Activated T-cell treated with anti-CD3 and anti-CD28 coated beads for 4 hours (primary cell): ENCODE measurements around the gene MIB1.

ENCODE experiments used
- DNase-seq: peaks from one replicate; pipeline ENCODE4 v3.0.0-alpha.2; 2020

The MIB1 gene

DNA sequence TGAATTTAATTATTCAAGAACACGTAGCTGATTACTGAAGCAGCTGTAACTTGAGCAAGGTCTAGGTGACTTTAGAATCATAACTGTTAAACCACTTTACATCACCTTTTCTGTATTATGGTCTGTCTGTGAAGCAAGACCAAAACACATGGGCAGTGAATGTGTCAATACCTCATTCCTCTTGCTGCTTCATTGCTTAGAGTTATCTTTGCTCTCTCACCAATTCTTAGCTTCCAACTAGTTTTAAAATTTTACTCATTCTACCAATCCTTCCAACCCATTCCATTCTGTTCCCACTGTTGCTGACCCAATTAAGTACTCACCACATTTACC lies 80.2 kb downstream of the MIB1 start:
- no peak for DNase-seq

DNA sequence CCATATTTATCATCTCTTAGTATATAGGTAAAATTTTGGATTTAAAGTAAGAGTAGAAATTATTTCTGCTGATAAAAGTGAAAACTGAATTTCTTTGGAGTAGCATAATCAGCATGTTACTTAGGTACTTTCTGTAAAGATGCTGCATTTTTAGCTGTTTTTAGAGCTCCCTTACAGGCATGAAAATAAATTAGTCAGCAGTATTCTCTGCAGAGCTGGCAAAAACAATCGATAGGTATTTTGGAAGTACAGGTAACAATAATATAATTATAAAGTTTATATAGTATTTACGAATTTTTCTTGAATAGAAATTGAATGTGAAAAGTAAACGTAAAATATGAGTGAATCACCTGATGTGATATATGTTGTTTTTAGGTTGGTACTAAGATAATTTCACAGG lies 83.3 kb downstream of the MIB1 start:
- DNase-seq, result no peak

DNA sequence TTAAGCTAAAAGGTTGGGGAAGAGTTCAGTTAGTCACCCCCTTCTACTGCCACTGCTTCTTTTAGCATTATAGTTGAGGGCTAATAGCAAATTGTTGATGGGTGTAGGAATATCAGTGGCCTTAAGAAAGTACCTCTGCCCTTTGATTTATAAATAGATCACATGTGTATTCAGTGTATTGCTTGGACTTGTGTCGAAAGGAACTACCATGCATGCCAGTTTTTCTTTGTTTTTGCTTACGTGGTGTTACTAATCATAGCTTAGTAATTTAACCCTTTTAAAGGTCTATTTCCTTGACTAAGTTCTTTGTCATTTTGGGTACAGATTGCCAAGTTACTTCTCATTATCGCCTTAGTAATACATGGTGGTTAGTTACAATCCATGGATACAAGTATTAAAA lies 85.6 kb downstream of the MIB1 start:
- no peak for DNase-seq

DNA sequence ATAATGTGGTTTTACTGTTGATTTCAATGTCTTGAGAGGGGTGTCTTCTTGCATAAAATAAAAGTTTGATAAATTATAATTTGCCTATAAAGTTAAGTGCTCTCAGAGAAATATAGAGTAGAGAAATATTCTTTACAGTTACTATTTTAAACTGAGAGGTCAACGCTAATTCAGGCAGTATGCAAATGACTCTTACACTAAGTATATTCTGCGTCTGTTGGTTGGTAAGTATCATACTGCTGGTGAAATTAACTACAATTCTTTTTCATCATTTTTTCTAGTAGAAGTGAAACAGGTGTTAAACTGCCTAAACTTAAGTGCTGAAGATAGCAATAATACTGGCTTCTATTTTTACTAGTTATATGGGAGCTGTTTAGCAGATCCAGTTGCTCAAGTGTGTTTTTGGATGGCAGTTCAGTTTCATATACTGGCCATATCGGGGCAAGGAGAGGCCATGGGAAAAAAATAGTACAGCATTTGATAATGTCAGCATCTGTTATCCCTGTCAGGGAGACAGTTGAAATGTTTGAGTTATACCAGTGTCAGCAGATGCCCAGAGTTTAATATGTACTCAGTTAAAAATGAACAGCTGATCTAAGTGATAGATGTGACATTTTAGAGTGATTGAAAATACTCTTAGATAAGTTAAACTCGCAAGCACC lies 86.2 kb downstream of the MIB1 start:
- no peak for DNase-seq

DNA sequence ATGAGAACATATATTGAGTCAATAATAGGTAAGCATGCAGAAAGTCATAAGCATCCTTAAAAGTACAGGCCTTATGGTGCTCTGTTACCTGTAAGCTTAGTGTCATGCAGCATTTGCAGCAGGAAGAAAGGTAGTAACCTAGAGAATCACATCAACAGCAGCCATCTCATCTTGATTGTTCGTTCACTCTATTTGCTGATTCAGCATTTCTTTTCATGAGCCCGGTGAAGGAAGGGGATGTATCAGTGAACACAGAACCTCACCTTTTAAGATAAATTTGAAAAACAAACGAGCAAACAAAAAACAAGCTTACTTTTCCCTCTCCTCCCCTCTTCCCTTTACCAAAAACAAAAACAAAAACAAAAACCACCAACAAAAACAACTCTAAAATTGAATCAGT lies 89.9 kb downstream of the MIB1 start:
- no peak for DNase-seq

DNA sequence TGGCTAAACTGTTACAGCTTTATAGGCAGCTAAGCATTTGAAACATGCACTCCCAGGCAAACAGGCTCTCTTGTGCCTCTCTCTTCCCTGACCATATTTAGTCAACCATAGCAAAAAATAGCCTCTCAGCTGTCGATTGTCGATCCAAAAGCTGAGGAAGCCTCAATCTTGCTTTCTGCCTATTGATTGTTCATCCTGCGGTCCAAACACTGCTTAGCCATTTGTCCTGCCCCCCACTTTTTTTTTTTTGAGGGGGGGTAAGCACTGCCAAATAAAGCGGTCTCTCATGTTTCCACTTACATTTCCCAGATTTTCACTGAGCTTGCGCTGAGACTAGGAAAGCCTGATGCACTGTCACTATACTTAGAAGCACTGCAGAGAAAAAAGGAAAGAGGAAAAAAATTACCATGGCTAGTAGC lies 90.8 kb downstream of the MIB1 start:
- DNase-seq, result no peak

DNA sequence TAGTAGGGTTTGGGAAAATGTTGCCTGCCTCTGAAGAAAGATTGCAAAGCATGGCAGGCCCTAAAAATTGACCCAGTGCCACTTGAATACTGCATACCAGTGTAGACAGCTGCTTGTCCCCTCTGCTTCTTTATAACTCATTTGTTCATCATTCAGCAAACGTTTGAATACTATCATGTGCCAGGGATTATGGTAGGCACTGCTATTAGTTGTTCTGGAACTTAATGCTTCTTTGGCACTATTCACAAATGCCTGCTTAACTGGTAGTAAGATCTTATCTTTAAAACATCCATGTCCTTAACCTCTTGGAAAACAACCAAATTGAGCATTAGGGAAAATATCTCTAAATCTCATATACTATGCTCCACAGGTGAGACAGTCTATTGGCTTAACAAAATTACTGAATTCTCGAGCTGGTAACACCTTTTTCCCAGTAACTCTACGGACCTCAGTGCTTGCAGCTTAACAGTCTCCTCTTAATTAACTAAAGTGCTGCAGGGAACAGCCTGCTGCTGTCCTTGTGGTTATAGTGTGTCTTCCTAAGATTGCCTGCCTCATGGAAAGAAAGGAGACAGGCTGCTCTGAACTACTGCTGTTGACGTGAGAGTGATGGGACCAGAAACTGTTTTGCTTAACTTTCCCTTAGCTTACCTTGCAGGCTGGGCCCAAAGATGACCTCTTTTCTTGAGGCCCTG lies 93.2 kb downstream of the MIB1 start:
- no peak for DNase-seq

DNA sequence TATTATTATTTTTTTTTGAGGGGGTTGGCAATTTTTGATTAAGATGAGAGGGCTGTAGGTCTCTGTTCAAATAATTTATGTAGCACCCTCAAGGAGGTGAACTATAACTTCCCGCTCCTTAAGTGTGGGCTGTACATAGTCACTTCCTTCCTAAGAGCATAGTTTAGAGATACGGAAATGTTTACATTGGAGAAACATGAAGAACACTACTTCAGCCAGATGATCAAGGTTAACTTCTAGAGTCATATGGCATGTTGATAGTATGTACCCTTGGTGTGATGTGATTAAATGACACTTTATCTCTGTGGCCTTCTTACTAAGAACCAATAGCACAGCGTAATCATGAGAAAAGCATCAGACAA lies 93.7 kb downstream of the MIB1 start:
- DNase-seq, result no peak

DNA sequence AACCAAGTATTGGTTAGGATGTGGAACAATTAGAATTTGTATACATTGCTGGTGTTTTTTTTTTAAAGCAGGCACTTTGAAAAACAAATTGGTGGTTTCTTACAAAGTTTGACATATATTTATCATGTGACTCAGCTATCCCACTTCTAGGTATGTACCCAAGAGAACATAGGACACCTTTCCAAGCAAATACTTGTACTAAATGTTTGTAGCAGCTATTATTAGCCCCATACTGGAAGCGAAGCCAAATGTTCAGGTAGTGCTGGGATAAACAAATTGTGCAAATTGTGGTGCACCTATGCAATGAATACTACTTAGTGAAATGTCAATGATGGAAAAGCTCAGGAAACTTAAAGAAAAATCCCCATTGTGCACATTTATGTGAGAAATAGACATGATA lies 101.0 kb downstream of the MIB1 start:
- DNase-seq, result no peak

DNA sequence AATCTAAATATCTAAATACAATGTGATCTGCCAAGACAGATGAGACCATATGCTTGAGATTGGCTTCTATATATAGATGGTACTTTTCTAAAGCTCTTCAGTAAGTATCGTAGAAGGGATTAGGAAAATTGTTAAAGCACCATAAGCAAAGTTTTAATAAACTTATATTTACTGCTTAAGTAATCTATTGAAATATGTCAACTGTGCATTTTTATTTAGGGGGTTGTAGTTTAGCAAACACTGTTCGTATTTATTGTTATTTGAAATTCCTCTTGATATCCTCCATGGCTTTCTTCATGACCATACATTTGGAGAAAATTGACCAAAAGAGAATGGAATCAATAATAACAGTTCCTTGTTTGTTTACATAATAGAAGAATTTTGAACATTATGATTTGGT lies 102.7 kb downstream of the MIB1 start:
- no peak for DNase-seq

DNA sequence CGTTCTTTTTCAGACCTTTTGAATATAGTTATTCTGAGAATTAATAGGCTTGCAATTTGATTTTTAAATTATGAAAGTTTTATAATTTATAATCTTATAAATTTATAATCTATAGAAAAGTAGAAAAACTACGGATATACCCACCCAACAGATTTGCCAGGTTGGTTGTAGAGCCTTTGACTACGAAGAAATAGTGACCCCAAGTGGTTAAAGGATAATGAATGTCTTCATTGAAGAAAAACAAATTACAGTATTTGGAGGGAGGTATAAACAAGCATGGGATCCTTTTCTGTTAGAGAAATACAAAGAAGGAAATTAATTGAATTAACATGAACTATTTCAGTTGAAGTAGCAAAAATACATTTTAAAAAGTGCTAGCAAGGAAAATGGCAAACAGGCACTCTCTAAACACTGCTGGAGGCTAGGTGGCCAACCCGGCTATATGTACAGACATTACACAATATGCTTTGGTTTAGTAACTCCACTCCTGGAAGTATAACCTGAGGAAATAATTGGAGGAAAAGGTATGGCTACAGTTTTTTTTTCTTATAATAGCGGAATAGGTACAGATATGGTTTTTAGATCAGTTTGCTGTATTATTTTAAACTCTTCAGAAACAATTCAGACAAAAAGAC lies 110.9 kb downstream of the MIB1 start:
- no peak for DNase-seq

DNA sequence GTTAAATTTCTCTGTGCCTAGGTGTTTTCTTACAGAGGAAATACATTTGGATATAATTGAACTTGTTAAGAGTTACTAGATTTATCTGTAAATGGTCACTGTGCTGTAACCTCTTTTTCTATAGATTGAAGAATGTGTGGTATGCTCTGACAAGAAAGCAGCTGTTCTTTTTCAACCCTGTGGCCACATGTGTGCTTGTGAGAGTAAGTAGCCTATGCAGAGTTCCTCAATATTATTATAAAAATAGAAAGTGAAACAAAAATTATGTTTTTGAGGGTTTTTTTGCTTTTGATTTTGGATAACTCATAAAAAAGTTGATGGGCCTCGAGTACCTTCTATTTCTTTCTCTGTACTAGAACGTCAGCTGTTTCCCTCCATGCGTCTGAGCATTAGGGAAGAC lies 112.4 kb downstream of the MIB1 start:
- DNase-seq, result no peak

DNA sequence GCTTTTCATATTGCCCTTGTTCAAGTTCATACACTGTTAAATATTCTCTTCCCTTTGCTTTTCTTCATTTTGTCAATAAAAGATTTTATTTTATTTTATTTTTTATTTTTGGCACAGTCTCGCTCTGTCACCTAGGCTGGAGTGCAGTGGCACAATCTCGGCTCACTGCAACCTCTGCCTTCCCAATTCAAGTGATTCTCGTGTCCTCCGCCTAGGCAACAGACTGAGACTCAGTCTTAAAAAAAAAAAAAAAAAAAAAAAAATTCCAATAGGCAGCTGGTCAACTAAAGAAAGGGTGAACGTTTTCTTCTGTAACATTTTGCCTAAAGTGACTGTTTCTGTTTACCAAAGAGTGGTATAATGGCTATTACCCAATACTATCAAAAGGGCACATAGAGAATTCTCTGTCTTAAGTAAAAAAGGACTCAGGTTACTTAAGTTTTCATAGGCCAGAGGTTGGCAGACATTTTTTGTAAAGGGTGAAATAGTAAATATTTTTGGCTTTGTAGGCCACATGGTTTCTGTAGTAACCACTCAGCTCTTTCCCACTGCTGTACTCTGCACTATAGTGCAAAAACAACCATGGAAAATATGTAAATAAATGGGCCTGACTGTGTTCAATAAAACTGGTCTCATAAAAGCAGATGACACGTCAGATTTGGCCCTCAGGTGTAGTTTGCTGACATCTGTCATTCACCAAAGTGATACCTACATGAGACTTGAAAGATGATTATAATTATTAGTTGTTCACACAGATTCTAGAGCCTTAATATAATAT lies 113.4 kb downstream of the MIB1 start:
- no peak for DNase-seq

DNA sequence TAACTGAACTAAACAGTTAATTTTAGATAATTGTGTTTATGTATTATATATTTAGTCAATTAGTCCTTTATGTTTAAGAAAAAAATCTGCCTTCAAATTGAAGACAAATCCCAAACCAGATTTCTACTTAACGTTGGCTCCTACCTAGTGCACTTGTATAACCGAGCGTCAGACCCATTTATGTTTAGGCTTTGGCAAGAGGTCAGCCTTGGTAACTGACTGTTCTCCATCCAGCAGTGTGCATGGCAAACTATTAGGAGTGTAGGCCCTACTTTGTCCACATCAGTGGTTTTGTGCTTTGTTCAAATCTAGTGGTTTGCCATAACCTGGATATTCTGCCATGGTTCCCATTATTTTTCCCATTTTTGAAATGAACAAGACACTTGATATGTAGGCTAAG lies 114.8 kb downstream of the MIB1 start:
- DNase-seq, result no peak

DNA sequence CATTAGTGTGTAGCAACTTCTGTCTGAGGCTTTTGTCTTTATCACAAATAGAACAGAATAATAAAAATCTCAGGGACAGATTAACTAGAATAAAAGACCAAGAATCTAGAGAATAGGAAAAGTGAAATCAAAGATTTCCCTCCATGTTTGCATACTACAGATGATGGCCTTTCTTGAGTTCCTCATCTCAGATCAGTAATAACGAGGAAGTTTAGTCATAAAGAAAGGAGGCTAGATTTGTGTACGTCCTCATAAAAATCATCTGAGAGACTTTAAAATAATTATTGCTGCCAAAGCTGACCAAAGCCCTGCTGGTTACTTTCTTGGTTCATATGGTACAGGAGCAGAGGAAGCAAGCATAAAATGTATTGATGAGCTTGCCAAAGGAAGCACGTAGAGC lies 117.3 kb downstream of the MIB1 start:
- DNase-seq, result no peak

DNA sequence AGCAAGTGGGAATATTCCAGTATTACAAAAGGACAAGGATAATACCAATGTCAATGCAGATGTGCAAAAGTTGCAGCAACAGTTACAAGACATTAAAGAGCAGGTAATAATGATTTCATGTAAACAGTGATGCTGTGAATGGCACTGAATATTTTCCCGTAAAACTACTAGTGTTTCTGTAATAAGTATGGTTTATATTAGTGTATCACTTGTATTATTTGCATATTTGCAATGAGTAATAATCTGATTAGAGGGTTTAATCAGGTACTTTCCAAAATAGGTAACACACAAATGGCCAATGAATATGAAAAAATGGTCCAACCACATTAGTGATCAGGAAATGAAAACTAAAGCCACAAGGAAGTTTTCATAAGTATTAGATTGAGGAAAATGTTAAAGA lies 118.0 kb downstream of the MIB1 start:
- no peak for DNase-seq

DNA sequence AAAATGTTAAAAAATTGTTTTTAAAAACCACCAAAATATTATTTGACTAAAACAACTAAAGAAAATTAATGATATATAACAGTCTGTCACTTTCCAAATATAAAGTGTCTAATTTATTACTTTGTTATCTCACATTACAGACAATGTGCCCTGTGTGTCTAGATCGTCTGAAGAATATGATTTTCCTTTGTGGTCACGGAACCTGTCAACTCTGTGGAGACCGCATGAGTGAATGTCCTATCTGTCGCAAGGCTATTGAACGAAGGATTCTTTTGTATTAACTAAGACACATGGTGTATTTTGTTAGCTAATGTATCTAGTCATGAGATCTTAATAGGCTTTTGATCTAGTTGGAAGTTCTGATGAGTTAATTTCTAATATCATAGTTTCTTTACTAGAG lies 123.8 kb downstream of the MIB1 start:
- no peak for DNase-seq

DNA sequence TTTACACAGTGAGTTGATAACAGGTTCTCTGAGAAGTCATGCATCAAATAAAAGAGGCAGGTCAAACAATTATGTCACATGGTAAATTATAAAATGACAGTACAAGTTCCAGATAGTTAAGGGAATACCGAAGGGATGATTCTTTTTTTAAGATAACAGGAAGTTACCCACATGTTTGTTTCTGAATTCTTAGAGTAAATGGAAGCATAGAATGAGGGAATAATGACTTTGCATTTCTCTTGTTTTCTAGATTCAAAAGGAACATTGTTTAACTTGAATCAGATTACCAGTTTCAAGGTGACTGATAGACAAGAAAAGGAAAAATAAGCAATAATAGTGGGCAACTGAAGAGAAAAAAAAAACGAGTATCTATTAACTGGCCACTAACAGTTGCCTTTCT lies 124.5 kb downstream of the MIB1 start:
- DNase-seq, result no peak

DNA sequence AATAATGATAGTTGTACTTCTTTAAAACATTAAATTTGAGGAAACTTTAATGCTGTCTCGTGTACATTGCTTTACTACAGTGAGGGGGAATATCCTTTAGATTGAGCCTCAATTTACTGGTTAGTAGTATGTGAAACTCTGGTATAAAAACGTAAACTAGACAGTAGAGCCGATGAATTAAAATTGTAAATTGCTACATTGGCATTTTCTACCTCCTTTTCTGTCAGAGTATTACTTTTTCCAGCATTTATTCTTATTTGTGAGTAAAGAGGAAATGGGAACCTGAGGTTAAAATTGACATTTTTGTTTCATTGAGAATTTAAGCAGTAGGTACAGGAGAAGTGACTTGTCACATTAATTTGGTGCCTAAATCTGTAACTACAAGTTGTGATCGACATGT lies 128.2 kb downstream of the MIB1 start:
- no peak for DNase-seq

DNA sequence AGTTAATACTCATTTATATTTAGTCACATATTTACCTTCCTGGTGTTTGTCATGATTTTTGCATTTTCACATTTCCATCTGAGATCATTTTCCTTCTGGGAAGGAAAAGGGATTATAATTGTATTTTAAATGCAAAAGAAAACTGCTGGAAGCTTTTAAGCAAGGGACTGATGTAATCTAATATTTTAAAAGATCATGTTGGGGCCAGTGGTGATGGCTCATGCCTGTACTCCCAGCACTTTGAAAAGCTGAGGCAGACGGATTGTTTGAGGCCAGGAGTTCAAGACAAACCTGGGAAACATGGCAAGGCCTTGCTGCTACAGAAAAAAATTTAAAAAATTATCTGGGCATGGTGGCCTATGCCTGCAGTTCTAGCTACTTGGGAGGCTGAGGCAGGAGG lies 149.0 kb downstream of the MIB1 start:
- no peak for DNase-seq

DNA sequence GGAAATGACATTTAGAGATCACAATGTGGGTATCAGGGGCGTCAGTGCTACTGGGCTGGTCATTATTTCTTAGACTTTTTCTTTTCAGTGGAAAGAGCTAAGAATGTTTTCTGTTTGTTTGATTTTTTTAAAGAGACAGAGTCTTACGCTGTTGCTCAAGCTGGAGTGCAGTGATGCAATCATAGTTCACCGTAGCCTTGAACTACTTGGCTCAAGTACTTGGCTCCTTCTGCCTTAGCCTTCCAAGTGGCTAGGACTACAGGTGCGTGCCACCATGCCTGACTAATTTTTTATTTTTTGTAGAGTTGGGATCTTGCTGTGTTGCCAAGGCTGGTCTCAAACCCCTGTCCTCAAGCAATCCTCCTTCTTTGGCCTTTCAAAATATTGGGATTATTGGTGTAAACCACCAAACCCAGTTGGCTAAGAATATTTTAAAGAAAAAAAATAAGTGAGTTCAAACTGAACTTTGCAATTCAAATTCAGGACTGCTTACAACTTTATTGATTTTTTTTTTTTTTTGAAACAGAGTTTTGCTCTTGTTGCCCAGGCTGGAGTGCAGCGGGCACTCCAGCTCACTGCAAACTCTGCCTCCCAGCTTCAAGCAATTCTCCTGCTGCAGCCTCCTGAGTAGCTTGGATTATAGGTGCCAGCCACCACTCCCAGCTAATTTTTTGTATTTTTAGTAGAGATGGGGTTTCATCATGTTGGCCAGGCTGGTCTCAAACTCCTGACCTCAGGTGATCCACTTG lies 154.2 kb downstream of the MIB1 start:
- no peak for DNase-seq

DNA sequence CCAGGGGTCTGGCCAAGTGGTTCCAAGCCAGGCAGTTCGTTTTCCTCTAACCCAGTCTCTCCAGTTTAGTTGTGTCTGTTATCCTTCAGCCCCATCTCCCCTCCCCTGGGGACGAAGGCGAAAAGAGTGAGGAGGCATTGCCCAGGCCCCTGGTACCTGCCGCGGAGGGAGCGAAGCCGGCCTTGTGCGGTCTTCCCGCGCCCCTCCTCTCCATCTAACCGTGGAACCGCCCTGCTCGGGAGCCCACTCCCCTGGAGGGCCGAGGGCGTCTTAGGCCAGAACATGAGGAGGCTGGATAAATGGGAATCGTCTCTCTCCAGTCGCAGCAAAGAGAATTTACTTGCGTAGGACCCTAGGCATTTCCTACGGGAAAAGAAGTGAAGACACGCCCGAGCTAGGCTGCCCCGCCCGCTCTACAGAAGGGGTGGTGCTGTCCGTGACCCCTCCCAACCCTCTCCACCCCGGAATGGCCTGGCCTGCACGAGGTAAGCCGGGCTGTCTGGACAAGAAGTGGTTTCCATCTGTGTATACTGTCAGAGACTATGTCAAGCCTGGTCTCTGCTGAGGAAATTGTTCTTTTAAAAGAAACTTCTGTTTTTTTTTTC lies 156.2 kb downstream of the MIB1 start:
- no peak for DNase-seq

DNA sequence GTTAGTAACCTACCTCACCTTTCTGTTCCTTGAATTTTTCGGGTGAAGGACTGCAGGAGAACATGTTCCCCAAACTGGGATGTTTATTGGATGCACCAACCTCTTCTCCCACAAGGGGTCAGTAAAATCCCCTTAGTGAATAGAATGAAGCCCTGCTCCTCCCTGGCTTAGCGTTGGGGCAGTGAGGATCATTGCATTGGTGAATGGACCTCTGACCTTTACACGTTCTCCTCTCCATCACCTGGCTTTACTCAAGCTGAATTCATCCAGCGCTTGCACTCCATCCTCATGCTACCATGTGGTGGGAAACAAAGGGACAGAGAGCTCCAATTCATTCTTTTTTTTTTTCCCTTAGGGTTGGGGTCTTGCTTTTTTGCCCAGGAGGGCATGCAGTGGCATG lies 157.2 kb downstream of the MIB1 start:
- no peak for DNase-seq
